Stimulated activated CD8-positive, alpha-beta memory T cell treated with anti-CD3 and anti-CD28 coated beads, Interleukin-12 subunit alpha, Interleukin-12 subunit beta, amount 100 ng/mL, for 1 hour (primary cell): ENCODE measurements around the gene LELP1.
"Not testable (repeated sequence)": the region's sequence is repeated elsewhere in the genome, so short reads cannot be mapped to it uniquely, and the experiment has no call there.

Source experiments
- DNase-seq: peaks from one replicate; pipeline ENCODE4 v3.0.0-alpha.2; 2020; ENCODE audit warnings: low read depth

The LELP1 gene

GRCh38 chr1:153229076-153229829 is 26.0 kb downstream of the LELP1 start:
- not testable (repeated sequence) for DNase-seq

DNA sequence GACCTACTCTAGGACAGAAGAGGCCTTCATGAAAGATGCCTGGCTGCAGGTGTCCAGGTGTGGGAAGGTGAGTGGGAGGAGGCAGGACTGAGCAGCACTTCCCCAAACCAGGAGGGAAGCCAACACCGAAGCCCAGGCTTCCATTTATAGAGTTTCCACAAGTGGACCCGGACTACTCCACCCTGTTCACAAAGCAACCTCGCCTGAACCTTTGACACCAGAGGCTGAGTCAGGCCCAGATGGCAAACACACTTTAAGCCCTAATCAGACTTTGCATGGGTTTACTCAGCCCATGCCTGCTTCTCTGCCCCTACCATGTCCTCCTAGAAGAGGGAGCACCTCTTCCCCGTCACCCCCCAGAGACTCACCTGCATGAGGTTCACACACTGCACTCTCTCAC is 28.1 kb downstream of the LELP1 start:
- no peak for DNase-seq

DNA sequence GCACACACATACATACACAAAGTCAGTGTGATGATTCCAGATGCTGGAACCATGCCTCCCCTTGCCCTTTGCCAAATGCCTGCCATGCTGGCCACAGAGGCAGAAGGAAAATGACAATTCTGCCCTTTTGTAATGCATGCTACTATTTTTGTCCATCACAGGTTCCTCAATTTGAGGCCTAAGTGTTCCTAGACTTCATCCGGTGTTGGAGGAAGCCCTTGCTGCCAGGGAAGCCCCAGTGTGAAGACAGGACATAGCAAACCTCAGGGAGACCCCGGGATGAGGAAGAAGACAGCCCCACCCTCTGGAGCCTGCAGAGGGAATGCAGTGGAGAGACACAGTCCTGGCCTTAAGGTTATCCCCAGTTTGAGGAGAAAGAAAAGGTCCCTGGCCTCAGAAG is 28.6 kb downstream of the LELP1 start:
- DNase-seq: no peak

DNA sequence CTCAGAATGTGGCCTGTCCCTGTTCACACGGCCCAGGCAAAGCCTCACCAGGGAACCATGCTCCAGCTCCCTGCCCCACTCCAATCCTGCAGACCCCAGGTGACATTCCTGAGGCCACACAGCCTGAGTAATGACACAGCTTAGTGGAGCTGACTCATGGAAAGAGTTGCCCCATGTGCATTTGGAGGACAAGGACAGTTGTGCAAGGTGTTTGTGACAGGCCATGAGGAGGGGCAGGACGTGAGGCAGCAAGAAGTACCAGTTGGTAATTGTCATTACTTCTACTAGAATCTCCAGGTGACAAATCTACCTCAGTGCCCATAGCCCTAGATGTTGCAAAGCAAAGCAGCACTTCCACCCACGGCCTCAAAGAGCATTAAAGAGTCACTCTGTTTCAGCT is 29.3 kb downstream of the LELP1 start:
- DNase-seq: no peak

GRCh38 chr1:153233448-153233847 is 30.2 kb downstream of the LELP1 start:
- DNase-seq: no peak

DNA sequence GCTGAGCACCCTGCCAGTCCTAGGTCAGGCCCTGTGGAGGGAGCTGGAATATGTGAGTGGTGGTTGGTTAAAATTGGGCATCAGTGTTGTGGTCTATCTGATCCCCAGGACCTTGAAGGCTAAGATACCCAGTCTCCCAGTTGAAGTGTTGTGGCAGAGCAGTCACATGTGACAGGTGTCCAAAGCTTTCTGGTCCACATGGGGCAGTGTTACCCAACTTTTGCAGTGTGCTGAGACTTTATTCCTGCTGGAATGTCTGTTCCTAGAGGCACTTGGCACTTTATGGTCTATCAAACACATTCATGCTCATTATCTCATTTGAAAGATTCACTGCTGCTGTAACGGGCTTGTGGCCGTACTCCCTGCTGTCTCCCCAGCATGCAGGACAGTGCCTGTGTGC is 35.3 kb downstream of the LELP1 start:
- no peak for DNase-seq

GRCh38 chr1:153242160-153242559 is 38.9 kb downstream of the LELP1 start:
- no peak for DNase-seq

DNA sequence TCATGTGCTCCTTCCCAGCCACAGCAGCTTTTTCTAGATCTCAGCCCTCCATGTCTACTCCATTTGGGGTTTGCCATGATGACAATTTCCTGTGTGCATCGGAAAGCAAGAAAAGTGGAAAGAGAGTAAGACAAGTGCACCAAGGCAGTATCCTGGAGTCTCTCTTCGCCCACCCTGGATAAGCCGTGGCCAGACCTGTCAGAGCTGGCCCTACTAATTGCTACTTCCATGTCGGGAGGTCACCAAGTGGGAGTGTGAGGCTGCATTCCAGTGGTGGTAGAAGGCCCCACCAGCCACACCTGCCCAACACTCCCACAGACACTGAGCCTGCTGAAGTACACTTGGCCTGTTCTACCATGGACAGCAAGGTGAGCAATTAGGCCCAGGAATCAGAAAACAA is 42.2 kb downstream of the LELP1 start:
- no peak for DNase-seq

GRCh38 chr1:153246018-153246417 is 42.8 kb downstream of the LELP1 start:
- no peak for DNase-seq

- no peak for DNase-seq
Observed at GRCh38 chr1:153246825-153247224, 43.6 kb downstream of the LELP1 start.

GRCh38 chr1:153248176-153248879 is 45.1 kb downstream of the LELP1 start:
- no peak for DNase-seq

DNA sequence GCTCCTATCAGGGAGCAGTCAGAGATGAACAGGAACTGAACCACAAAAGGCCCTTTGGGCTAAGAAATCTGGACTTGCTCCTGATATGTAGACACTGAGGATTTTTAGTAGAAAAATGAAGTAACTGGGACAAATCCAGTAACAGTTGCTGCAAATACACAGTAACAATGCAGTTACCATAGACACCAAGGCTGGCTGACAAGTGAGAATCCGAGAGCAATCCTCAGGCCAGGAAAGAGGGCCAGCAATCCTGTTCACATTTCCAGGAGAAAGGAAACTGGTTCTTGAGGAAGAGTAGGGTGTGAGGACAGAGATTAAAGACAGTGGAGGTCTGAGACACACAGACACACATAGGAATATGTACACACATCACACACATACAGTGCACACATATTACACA is 46.9 kb downstream of the LELP1 start:
- no peak for DNase-seq

DNA sequence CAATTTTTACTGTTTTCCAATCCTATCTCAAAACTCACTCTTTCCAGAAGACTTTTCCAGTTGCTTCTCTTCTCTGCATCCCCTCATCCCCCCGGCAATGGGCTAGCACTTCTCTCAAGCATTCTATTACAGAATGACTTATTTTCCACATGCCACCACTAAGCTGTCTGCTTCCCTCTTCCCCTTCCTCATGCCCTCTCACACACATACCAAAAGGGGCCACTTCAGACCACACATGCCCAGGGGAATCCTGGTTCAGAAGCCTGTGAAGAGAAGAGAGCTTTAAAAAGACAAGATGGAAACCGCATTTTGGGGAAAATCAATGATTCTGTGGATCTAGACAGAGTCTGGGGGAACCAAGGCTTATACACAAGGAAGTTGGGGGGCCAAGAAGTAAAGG is 47.9 kb downstream of the LELP1 start:
- DNase-seq: no peak

- no peak for DNase-seq
Observed at GRCh38 chr1:153251562-153251961, 48.3 kb downstream of the LELP1 start.

DNA sequence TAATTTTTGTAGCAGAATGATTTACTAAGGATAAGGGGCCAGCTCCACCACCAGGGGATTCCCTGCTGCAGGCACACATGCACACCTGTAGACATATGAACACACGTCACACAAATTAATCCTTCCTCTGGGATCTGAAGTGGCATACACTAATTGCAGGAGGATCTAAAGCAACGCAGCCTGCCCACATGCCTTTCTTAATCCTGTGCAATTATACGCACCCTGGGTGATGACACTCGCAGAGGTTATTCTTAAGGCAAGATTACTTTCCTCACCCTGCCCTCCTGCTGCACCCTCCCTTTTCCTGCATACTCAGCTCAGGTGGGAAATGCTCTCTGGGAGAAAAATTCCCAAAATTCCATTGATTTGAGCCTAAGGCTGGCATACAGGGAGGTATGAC is 48.8 kb downstream of the LELP1 start:
- no peak for DNase-seq

DNA sequence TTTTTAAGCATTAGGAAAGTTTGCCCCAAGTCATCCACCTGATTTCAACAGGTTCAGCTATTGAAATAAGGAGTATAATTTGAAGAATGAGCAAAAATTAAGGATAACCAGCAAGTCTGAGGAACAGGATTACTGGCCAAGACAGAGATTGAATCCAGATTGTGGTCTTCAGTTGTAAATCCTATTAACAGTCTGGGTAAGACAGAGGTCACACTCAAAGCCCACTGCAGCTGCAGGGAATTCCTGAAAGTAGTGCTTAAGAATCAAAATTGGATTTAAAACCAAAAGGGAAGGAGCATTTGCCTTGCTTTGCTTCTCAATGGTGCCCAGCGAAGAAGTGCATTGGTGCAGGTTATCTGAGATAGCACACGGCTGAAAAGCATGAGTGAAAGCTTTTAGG is 49.8 kb downstream of the LELP1 start:
- no peak for DNase-seq

DNA sequence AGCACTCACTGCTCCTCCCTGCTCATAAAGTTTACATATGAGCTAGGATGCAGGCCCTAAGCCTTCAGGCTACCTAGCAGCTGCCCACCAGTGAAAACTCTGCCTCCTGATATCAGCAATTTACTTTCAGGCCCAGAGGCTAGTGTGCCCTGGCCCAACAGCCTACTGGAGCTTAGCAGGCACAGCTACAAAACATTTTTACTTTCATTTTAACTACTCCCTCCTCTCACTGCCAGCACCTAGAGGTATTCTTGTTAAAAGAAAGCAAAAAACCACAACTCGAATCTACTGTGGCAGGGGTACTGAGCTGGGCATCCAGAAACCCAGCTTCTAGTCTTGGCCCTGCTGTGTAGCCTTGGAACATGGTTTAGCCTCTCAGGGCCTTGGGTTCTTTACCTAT is 50.5 kb downstream of the LELP1 start:
- no peak for DNase-seq
